ENCODE results near the gene UBE2D3.
A peak's percentile ranks its signal among the peaks of the same experiment; 100 is the strongest.
"Not testable (repeated sequence)": the region's sequence is repeated elsewhere in the genome, so short reads cannot be mapped to it uniquely, and the experiment has no call there.

The UBE2D3 gene

DNA sequence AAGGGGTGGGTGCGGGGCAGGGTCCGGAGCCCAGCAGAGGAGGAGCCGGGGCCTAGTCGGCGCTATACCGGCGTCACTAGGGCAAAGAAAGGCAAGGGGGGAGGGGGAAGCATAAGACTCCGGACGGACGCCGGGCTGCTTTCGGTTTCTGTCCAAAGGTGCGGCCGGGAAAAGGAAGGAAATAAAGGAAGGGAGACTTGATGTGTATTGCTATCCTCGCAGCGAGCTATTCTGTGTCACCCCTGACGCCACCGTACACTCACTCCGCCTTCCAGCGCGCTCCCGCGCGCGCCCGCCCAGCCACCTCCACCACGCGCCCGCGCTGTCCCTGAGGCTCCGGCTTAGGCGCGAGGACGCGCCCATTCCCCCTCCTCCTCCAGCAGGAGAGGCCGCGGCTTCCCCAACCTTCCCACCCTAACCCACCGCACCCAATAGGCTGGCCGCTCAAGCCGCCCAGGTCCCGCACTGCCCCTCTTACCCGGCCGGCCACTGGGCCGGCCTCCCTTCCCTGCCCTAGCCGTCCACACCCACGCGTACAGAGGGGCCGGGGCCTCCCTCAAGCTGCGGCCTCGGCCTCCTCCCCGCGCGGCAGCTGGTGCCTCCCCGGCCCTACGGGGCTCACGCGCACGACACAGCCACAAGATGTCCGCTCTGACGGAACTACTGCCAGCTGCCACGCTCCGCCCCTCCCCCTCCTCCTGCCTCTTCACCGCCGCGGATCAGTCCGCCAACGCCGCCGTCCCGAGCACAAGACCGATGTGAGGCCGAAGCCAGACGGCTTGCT is at the start of gene UBE2D3:
UBE2D3 (minus strand) TSS at position 662 of the 784 bp plus-strand sequence. CDS start 1,043 bp downstream, outside the sequence.
- H3K4me3 ChIP-seq (ENCODE audit: low read length), result peak within 1 kb of the TSS; percentile 86
- no peaks in the 10 kb centered on the region for H3K27me3 ChIP-seq (ENCODE audit: insufficient read depth, low read length)
- no peaks in the 10 kb centered on the region for H3K9me3 ChIP-seq (ENCODE audit: insufficient read depth, low read depth, low read length)
- H3K36me3 ChIP-seq (ENCODE audit: insufficient read depth, low read depth, low read length), result peaks cover 31% of the 10 kb centered on the region
- peaks cover 42% of the 10 kb centered on the region; the same call in 1 of the 2 replicates for H3K4me1 ChIP-seq (ENCODE audit: insufficient read depth, low read length)
- H3K9ac ChIP-seq (ENCODE audit: low read depth, low read length), result peak within 1 kb of the TSS; percentile 99
- H3K27ac ChIP-seq (ENCODE audit: low read length), result peak within 1 kb of the TSS; percentile 98

DNA sequence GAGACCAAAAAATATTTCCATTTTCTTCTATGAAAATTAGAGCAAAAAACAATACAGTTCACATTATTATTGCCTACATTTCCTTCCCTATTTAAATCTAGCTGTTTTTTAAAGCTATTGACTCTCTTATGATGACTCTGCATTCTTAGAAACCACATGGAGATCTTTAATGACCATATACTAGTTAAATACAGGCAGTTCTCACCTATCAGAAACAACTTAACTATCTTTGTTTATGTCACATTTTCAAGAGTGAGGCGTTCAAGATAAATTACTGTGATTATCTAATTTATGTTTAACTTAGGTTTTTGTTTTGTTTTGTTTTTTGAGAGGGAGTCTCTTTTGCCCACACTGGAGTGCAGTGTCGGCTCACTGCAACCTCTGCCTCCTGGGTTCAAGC is 44.4 kb upstream of the UBE2D3 start:
- no peak overlapping the region for H3K27ac ChIP-seq (ENCODE audit: low read length)
- peaks cover 12% of the 10 kb centered on the region; the same call in 1 of the 2 replicates for H3K4me1 ChIP-seq (ENCODE audit: insufficient read depth, low read length)
- H3K9ac ChIP-seq (ENCODE audit: low read depth, low read length), result no peak overlapping the region

DNA sequence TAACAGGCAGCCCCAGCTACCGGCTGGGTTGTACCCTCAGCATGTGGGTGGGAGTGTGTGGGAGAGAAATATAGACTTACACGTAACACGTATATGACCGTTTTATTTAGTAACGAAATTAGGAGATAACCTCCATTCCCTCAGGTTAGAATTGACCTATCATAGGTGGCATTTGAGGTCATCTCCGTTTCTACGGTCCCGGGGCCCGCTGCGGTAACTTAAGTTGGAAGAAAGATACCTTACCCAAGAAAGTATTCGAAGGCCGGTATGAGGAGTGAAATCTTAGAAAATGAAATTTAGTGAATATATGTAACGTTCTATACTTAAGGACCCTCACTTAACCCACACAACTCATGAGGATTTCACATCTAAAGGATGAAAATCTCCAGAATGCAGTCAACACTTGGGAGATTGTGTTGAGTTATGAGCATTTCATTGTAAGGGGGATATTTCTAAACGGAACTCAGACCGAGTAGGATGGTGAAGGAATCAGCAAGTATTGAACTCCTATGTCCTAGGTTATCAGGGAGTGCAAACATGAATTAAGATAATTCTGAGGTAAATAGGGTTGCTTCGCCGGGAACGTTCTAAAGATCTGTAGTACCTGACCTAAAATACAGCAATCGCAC is 42.3 kb upstream of the UBE2D3 start:
- Histone ChIP-seq H3K36me3 (ENCODE audit: insufficient read depth, low read depth, low read length) (peaks cover 19% of the 10 kb centered on the region; the same call in 1 of the 2 replicates), H3K27me3 (ENCODE audit: insufficient read depth, low read length) (no peaks in the 10 kb centered on the region), H3K4me1 (ENCODE audit: insufficient read depth, low read length) (peaks cover 12% of the 10 kb centered on the region; the same call in 1 of the 2 replicates), H3K4me3 (ENCODE audit: low read length) (peak overlapping the region; percentile 82), H3K27ac (ENCODE audit: low read length) (peak overlapping the region; percentile 89), H3K9me3 (ENCODE audit: insufficient read depth, low read depth, low read length) (no peaks in the 10 kb centered on the region), H3K9ac (ENCODE audit: low read depth, low read length) (peak overlapping the region; percentile 87; the same call in 1 of the 2 replicates)

More for the DNA sequence above, 44.4 kb upstream of the UBE2D3 start:
- H3K36me3 ChIP-seq (ENCODE audit: insufficient read depth, low read depth, low read length), result peaks cover 40% of the 10 kb centered on the region
- H3K9me3 ChIP-seq (ENCODE audit: insufficient read depth, low read depth, low read length), result peaks cover 16% of the 10 kb centered on the region; the same call in 1 of the 2 replicates
- H3K4me3 ChIP-seq (ENCODE audit: low read length), result no peak overlapping the region
- H3K27me3 ChIP-seq (ENCODE audit: insufficient read depth, low read length), result no peaks in the 10 kb centered on the region

DNA sequence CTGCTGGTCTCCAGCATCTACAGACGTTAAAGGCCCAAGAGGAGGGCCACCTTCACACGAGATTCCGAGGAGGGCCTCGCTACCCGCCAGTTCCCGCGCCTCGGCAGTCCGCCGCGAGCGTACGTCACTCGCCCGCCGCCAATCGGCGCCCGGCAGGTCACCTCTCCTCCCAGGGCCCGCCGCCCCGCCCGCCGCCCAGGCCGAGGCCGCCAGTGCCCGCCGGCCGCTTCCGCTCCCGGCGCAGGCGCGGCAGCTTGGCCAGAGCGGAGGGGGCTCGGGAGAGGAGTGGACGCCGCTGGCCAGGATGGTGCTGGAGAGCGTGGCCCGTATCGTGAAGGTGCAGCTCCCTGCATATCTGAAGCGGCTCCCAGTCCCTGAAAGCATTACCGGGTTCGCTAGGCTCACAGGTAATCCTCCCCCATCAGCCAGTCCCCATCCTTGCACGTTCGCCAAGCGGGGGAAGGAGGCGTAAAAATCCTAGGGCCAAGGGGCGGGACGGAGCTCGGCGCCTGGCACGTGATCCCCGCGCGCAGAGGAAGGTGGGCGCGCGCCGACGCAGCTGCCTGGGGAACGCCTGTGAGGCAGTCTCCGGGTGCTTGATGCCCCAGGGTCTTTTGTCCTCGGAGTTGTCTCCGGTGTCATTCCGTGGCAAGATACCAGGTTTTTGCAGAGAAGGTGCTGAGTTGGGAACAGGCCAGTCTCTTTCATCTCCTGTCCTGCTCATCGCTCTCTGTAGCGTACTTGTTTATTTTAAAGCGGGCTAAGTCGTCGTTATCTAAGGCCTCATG is 41.6 kb upstream of the UBE2D3 start, which contains the start of gene CISD2:
CISD2 (plus strand) TSS at position 212 of the 788 bp plus-strand sequence; CDS start at position 305, 93 bp downstream.
- peak within 1 kb of the TSS; percentile 82 for H3K4me3 ChIP-seq (ENCODE audit: low read length)
- H3K27ac ChIP-seq (ENCODE audit: low read length), result peak within 1 kb of the TSS; percentile 89
- H3K27me3 ChIP-seq (ENCODE audit: insufficient read depth, low read length), result no peaks in the 10 kb centered on the region
- H3K9ac ChIP-seq (ENCODE audit: low read depth, low read length), result peak within 1 kb of the TSS; percentile 87
- H3K36me3 ChIP-seq (ENCODE audit: insufficient read depth, low read depth, low read length), result peaks cover 14% of the 10 kb centered on the region; the same call in 1 of the 2 replicates
- no peaks in the 10 kb centered on the region for H3K9me3 ChIP-seq (ENCODE audit: insufficient read depth, low read depth, low read length)
- peaks cover 12% of the 10 kb centered on the region; the same call in 1 of the 2 replicates for H3K4me1 ChIP-seq (ENCODE audit: insufficient read depth, low read length)

DNA sequence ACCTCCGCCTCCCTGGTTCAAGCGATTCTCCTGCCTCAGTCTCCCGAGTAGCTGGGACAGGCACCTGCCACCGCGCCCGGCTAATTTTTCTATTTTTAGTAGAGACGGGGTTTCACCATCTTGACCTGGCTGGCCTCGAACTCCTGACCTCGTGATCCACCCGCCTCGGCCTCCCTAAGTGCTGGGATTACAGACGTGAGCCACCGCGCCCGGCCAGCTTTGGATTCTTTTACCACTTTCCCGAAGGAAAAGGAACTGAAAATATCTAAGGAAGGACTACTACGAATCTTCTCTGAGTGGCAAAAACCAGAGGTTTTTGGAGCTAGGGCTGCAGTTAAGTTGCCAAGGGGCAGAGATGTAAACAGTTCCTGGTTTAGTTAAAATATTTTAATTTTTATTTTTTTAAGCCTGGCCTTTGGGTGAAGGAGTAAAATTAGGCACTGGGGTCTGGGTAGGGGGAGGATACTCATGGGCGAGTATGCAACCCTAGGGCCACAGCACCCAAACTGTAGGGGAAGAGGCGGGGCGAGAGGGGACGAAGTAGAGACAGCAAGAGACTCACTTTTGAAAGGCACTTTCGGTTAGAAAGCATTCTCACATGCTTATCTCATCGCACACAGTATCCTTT is 40.9 kb upstream of the UBE2D3 start:
- Histone ChIP-seq H3K36me3 (ENCODE audit: insufficient read depth, low read depth, low read length) (peaks cover 7% of the 10 kb centered on the region; the same call in 1 of the 2 replicates), H3K9me3 (ENCODE audit: insufficient read depth, low read depth, low read length) (no peaks in the 10 kb centered on the region), H3K4me3 (ENCODE audit: low read length) (peak overlapping the region; percentile 82), H3K9ac (ENCODE audit: low read depth, low read length) (peak overlapping the region; percentile 87), H3K4me1 (ENCODE audit: insufficient read depth, low read length) (peaks cover 12% of the 10 kb centered on the region; the same call in 1 of the 2 replicates), H3K27ac (ENCODE audit: low read length) (peak overlapping the region; percentile 46), H3K27me3 (ENCODE audit: insufficient read depth, low read length) (no peaks in the 10 kb centered on the region)

DNA sequence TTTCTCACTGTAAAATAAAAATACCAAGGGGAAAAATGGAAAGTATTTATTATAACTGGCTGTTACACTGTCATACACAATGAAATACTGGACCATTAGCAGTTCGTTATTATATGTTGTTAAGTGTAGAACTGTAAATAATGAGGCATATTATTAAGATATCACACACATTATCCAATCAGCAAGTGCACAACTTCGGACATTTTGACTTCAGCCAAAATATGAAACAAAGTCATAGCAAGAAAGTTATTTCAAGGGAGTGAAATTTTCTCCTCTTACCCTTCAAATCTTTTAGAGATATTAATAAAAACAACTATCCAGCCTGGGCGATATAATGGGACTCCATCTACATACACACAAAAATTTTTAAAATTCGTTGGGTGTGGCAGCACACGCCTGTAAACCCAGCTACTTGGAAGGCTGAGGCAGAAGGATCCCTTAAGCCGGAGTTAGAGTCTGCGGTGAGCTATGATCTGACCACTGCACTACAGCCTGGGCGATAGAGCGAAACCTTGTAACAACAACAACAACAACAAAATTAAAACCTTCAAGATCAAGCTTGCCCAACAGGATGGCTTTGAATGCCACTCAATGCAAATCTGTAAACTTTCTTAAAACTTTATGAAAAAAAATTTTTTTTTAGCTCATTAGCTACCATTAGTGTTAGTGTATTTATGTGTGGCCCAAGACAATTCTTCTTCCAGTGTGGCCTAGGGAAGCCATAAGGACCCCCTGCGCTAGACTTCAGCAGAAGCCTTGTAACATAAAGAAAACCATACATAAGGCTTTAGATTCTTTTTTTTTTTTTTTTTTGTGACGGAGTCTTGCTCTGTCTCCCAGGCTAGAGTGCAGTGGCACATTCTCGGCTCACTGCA is 40.2 kb upstream of the UBE2D3 start:
- H3K27me3 ChIP-seq (ENCODE audit: insufficient read depth, low read length), result no peaks in the 10 kb centered on the region
- no peak overlapping the region for H3K27ac ChIP-seq (ENCODE audit: low read length)
- H3K4me1 ChIP-seq (ENCODE audit: insufficient read depth, low read length), result peaks cover 12% of the 10 kb centered on the region; the same call in 1 of the 2 replicates
- peak overlapping the region; percentile 82 for H3K4me3 ChIP-seq (ENCODE audit: low read length)
- H3K9me3 ChIP-seq (ENCODE audit: insufficient read depth, low read depth, low read length), result no peaks in the 10 kb centered on the region
- H3K36me3 ChIP-seq (ENCODE audit: insufficient read depth, low read depth, low read length), result 0 out of 2 replicates have a peak, but pooled peaks cover 3% of the 10 kb centered on the region
- H3K9ac ChIP-seq (ENCODE audit: low read depth, low read length), result peak overlapping the region; percentile 87; the same call in 1 of the 2 replicates

DNA sequence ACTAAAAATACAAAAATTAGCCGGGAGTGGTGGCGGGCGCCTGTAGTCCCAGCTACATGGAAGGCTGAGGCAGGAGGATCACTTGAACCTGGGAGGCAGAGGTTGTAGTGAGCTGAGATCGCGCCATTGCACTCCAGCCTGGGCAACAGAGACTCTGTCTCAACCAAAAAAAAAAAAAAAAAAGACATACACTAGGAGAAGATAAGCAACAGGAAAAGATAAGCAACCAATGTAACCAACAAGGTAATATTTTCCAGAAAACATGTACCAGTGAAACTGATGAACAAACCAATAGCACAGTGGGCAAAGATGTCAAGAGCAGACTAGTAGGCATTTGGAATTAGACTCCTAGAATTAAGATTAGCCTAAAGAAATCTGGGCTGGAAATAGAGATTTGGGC is 38.0 kb upstream of the UBE2D3 start:
- not testable (repeated sequence) for H3K36me3 ChIP-seq (ENCODE audit: insufficient read depth, low read depth, low read length); H3K4me3 ChIP-seq (ENCODE audit: low read length); H3K27ac ChIP-seq (ENCODE audit: low read length); H3K9ac ChIP-seq (ENCODE audit: low read depth, low read length); H3K4me1 ChIP-seq (ENCODE audit: insufficient read depth, low read length); H3K27me3 ChIP-seq (ENCODE audit: insufficient read depth, low read length); H3K9me3 ChIP-seq (ENCODE audit: insufficient read depth, low read depth, low read length)

DNA sequence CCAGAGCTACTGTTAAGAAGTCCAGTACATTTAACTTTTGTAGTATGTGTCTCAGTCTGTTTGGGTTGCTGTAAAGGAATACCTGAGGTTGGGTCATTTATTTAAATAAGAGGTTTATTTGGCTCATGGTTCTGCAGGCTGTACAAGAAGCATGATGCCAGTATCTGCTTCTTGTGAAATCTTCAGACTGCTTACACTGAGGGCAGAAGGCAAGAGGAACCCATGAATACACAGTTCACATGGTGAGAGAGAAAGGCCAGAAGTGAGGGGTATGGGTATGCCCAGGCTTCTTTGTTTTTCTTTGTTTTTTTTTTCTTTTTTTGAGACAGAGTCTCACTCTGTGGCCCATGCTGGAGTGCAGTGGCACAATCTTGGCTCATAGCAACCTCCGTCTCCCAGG is 35.4 kb upstream of the UBE2D3 start:
- no peak overlapping the region for H3K4me3 ChIP-seq (ENCODE audit: low read length)
- no peaks in the 10 kb centered on the region for H3K4me1 ChIP-seq (ENCODE audit: insufficient read depth, low read length)
- H3K27me3 ChIP-seq (ENCODE audit: insufficient read depth, low read length), result no peaks in the 10 kb centered on the region
- no peak overlapping the region for H3K9ac ChIP-seq (ENCODE audit: low read depth, low read length)
- peaks cover 10% of the 10 kb centered on the region; the same call in 1 of the 2 replicates for H3K9me3 ChIP-seq (ENCODE audit: insufficient read depth, low read depth, low read length)
- no peak overlapping the region for H3K27ac ChIP-seq (ENCODE audit: low read length)
- H3K36me3 ChIP-seq (ENCODE audit: insufficient read depth, low read depth, low read length), result 0 out of 2 replicates have a peak, but pooled peaks cover 6% of the 10 kb centered on the region

DNA sequence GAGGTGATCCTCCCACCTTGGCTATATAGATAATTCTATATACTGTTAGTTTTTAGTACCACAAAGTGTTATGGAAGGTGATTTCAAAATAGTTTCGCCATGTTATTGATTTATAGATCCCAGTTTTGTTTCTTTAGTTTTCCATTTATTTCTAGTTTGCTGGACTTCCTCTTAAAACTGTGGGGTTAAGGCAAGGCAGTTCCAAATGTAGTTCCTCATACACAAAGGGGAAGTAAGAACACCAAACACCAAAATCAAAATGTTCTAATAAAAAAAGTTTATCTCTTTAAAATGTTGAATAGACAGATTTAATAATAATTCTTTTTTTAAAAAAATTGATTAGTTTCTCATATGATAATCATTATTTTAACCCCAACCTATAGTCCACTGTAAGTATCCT is 34.7 kb upstream of the UBE2D3 start:
- no peak overlapping the region for H3K27ac ChIP-seq (ENCODE audit: low read length)
- H3K4me1 ChIP-seq (ENCODE audit: insufficient read depth, low read length), result no peaks in the 10 kb centered on the region
- 0 out of 2 replicates have a peak, but pooled peaks cover 6% of the 10 kb centered on the region for H3K36me3 ChIP-seq (ENCODE audit: insufficient read depth, low read depth, low read length)
- no peak overlapping the region for H3K9ac ChIP-seq (ENCODE audit: low read depth, low read length)
- no peaks in the 10 kb centered on the region for H3K27me3 ChIP-seq (ENCODE audit: insufficient read depth, low read length)
- H3K4me3 ChIP-seq (ENCODE audit: low read length), result no peak overlapping the region
- peaks cover 10% of the 10 kb centered on the region; the same call in 1 of the 2 replicates for H3K9me3 ChIP-seq (ENCODE audit: insufficient read depth, low read depth, low read length)

DNA sequence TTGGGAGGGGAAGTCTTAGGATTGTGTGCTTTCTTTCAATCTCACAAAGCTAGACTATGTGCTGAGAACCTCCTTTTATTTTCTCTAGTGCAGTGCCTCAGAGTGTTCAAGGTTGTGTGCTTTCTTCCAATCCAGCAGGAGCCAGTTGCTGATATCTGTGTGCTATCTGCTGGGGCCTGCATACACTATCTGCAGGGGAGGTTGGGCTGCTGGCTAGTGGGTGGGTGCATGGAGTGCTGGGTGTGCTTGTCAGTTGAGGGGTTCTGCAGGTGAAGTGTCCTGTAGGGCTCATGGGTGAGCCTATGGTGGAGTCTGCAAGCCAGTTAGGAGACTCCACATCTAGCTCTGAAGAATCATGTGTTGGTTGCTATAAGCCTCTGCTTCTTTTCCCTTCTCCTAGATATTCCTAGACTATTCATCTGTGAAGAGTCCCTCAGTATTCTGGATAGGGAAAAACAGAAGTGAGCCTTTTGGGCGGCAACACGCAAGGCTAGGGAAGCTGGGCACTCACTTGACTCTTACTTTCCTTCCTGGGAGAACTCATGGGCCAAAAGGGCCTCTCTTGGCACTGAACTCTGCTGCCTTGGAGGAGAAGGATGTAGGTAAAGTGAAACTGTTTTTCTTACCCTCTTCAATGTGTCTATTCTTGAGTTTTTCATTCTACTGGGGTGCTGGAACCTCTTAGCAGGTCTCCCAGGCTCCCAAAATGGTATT is 33.4 kb upstream of the UBE2D3 start:
- Histone ChIP-seq H3K27me3 (ENCODE audit: insufficient read depth, low read length) (no peaks in the 10 kb centered on the region), H3K4me3 (ENCODE audit: low read length) (no peak overlapping the region), H3K27ac (ENCODE audit: low read length) (no peak overlapping the region), H3K9me3 (ENCODE audit: insufficient read depth, low read depth, low read length) (peaks cover 10% of the 10 kb centered on the region; the same call in 1 of the 2 replicates), H3K4me1 (ENCODE audit: insufficient read depth, low read length) (no peaks in the 10 kb centered on the region), H3K36me3 (ENCODE audit: insufficient read depth, low read depth, low read length) (0 out of 2 replicates have a peak, but pooled peaks cover 6% of the 10 kb centered on the region), H3K9ac (ENCODE audit: low read depth, low read length) (no peak overlapping the region)
